ENCODE results near the gene STIM1.
"Not testable (repeated sequence)": the region's sequence is repeated elsewhere in the genome, so short reads cannot be mapped to it uniquely, and the experiment has no call there.

The STIM1 gene

DNA sequence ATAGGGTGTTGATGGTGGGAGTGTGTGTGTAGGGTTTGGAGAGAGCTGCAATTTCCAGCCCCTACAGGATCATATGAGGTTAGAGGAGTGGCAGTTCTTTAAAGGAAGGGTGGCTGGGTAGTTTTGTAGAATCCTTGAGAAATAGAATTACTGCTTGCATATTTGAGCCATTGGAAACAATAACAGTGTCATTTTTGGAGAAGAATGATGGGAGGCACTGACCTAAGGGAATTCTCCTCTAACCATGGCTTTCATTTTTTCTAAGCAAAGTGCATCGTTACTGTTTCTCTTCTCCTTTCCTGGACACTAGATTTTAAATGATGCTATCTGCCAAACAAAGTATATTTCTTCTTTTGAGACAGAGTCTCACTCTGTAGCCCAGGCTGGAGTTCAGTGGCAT is 172.3 kb downstream of the STIM1 start:
- DNase-seq (ENCODE audit: low read depth): no peak

DNA sequence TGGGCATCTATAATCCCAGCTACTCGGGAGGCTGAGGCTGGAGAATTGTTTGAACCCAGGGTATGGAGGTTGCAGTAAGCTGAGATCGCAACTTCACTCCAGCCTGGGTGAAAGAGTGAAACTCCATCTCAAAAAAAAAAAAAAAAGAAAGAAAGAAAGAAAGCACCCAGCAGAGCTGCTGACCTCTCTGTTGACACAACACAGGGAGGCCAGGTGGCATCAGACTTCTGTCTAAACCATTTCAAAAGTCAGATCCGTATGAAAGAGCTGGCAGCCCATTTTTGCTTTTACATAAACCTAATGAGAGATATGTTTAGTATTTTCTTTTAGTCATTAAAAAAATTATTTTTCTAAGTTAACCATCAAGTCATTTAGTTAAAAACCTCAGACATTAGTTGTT is 174.7 kb downstream of the STIM1 start:
- DNase-seq (ENCODE audit: low read depth): no peak

DNA sequence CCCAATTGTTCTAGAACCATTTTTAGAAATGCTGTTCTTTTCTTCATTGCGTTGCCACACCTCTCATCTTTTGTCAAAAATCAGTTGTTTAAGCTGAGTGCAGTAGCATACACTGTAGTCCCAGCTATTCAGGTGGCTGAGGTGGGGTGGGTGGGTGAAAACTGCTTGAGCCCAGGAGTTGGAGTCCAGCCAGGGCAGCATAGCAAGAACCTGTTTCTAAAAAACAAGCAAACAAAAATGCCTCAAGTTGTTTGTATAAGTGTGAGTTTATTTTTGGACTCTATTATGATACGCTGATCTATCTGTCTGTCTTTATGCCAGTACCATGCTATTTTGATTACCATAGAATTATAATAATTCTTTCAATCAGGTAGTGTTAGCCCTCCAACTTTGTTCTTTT is 176.6 kb downstream of the STIM1 start:
- DNase-seq (ENCODE audit: low read depth): no peak

DNA sequence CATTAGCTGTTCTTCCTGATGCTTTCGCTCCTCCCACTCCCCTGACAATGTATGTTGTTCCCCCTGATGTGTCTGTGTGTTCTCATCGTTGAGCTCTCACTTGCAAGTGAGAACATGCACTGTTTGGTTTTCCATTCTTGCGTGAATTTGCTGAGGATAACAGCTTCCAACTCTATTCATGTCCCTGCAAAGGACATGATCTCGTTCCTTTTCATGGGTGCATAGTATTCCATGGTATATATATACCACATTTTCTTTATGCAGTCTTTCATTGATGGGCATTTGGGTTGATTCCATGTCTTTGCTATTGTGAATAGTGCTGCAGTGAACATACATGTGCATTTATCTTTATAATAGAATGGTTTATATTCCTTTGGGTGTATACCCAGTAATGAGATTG is 180.5 kb downstream of the STIM1 start:
- DNase-seq (ENCODE audit: low read depth): no peak

DNA sequence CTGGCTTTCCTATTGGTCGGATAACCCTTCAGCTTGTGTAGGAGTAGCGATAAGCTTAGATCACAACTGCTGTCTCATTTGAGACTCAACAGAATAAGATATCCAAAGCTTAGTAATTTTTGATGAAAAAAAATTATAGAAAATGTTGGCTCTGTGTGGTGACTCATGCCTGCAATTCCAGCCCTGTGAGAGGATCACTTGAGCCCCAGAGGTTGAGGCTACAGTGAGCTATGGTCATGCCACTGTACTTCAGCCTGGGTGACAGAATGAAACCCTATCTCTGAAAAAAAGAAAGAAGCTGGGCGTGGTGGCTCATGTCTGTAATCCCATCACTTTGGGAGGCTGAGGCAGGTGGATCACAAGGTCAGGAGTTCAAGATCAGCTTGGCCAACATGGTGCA is 183.5 kb downstream of the STIM1 start:
- no peak for DNase-seq (ENCODE audit: low read depth)

DNA sequence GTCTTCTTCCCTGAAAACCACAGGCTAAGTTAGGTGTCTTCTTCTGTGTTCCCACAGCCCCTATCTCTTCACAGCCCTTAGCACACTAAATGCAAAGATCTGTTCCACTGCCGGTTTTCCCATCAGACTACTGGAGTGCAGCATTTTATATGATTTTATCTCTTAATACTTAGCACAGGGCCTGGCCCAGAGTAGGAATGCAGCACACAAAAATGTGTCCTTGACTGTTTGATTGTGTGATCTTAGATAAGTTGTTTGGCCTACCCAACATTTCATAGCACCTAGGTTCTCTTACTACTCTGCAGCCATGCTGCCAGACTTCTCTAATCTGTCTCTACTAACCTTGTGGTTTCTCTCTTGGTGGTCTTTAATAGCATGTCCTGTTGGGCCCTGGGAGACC is 185.0 kb downstream of the STIM1 start:
- DNase-seq (ENCODE audit: low read depth): no peak

DNA sequence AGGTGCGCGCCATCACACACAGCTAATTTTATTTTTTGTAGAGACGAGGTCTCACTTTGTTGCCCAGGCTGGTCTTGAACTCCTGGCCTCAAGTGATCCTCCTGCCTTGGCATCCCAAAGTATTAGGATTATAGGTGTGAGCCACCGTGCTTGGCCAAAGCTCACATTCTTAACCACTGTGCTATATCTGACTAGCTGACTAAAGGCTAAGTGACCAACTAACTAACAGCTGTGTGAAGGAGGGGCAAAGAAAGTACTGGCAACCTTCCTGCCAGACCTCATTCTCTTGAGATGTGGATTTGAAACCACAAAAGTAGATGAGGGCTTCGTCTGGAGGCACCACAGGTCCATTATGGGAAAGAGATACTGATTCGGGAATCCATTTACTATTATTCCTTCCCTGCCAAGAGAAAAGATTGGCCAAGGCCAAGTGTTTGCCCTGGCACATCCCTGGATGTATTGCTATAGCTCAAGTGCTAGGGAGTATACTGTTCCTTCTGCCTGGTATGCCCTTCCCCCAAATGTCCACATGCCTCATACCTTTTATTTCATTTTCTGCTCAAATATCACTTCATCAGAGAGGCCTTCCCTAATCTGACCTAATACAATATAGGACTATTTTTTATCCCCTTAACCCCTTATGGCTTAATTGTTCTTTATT is 186.4 kb downstream of the STIM1 start:
- no peak for DNase-seq (ENCODE audit: low read depth)

DNA sequence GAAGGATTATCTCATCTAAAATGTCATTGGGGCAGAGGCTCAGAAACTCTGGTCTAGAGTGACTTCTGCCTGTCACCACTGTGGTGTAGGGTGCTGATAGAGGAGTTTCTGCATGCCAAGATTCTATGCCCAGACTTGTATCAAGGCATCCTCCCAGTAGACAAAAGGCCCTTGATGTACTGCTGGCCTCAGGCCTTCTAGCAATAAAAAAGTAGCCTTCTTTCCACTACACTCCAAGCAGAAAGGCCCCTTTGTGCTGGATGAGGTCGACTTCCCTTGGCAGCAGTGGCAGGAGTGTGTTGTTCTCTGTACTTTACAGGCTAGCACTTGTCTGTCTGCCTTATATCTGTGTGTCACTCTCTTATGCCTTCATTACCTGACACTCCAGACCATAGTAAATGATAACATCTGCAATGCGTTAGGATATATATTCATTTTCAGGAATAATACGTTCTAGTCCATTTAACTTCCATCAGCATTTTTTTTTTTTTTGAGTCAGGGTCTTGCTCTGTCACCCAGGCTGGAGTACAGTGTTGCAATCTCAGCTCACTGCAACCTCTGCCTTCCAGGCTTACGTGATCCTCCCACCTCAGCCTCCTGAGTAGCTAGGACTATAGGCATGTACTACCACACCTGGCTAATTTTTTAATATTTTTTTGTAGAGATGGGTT is 189.6 kb downstream of the STIM1 start:
- no peak for DNase-seq (ENCODE audit: low read depth)

DNA sequence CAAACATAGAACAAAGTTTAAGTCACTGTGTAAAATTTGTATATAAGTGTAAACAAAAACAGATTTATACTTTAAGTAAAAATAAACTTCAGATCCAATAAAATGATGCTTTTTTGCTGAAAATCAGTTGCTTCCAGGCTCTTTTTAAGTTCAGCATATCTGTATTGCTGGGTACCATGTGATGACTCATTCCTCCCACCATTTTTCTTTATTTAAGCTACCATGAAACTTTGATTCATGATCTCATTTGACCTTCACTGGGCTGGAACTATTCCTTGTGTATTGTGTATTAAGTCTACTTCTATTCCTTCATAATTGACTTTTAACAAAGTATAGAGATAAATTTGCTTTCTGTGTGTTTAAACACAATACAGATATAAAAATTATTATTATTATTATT is 192.9 kb downstream of the STIM1 start:
- DNase-seq (ENCODE audit: low read depth): no peak

DNA sequence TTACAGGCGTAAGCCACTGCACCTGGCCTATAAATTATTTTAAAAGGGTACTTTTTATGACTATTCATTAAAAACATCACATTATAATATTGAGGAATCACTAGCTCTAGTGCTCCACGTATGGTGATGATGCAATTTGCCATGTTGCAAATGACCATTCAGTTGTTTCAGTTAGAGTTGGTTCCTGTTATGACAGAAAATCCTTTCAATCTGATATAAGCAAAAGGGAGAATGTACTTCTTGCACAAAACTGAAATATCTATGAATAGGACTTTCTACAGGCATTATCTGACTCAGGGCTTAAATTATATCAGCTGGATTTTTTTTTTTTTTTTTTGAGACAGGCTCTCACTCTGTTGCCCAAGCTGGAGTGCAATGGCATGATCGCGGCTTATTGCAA is 193.5 kb downstream of the STIM1 start:
- DNase-seq (ENCODE audit: low read depth): no peak

DNA sequence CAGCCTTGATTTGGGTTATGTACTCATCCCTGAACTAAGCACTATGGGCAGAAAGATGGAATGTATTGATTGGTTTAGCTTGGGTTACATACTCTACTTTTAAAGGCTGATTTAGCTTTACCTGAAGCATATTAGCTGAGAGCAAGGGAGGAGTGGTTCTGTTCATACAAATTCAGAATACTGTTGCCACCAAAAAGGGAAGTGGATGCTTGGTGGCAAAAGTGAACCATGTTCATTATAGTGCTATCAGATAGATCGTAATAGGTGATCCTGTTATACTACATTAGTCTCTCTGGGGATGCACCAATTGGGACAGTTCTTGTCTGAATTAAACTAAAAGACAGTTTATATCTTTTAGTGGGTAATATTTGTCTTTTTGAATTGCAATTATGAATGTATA is 194.7 kb downstream of the STIM1 start:
- DNase-seq (ENCODE audit: low read depth): no peak

DNA sequence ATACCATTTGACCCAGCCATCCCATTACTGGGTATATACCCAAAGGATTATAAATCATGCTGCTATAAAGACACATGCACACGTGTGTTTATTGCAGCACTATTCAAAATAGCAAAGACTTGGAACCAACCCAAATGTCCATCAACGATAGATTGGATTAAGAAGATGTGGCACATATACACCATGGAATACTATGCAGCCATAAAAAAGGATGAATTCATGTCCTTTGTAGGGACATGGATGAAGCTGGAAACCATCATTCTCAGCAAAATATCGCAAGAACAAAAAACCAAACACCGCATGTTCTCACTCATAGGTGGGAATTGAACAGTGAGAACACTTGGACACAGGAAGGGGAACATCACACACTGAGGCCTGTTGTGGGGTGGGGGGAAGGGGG is 197.7 kb downstream of the STIM1 start:
- DNase-seq (ENCODE audit: low read depth): not testable (repeated sequence)

DNA sequence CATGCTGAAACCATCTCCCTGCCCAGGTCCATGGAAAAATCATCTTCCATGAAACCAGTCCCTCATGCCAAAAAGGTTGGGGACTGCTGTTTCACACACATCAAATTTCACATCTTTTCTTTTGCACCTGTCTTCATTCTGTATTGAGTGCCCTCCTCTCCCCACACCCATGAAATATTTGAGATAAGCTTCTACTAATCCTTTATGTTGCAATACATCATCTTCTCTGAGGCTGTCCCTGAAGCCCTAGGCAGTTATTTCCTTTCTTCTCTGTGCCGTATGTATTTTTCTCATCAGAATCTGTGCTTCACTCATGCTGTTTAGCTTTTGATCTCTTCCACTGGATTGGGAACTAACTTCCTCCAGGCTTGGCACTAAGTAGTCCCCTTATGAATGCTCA is 199.2 kb downstream of the STIM1 start:
- no peak for DNase-seq (ENCODE audit: low read depth)

DNA sequence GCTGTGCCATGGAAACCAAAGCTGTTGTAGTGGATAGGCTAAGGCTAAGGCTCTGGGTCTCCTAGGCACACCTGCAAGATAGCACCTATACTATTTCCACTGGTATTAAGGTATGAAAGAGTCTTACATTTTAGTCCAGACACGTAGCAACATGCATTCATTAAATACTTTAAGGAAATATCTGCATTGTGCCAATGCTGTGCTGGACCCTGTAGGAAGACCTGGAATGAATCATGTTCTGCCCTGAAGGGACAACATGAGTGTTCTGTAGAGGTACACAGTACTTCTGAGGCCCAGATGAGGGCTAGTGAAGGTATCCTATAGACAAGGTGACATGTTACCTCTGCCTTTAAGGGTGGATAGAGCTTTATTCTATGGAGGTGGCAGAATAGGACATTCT is 204.0 kb downstream of the STIM1 start:
- DNase-seq (ENCODE audit: low read depth): no peak

DNA sequence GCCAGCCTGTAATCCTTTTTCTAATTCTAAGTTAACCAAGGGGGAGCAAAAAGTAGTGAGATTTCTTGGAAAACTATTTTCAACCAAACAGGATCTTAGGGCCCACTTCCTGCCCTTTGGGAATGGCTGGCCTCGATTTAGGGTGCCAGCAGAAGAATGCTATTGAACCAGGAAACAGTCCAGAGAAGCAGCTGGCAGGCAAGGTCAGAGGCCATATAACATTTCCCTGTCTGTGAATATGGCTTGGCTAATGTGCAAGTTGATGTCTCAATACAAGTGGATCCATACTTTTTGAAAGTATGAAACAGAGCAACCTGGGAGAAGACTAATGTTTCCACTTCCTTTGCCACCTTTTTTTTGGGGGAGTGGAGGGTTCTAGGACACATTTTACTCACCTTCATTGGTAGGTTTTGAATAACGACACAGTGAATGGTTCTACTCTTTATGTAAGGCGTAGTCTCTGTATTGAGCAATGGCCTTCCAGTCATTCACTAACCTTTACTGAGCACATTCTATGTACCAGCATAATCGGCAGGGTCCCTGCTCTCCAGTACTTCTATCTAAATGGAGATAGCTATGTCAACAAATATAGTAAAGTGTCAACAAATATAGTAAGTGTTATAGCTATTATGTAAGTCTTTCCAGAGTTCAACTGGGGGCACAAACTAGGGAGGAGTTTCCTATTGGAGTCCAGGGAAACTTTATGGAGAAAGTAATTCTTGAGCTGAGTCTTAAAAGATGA is 204.9 kb downstream of the STIM1 start:
- no peak for DNase-seq (ENCODE audit: low read depth)

DNA sequence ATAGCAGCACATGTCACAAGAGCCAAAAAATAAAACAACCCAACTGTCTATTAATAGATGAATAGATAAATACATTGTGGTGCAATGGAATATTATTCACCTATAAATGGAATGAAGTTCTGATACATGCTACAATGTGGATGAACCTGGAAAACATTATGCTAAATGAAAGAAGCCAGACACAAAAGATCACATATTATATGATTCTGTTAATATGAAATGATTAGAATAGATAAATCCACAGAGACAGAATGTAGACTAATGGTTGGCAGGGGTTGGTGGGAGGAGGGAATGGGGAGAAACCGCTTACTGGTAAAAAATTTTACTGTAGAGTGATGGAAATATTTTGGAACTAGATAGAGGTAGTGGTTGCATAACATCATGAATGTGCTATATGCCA is 206.2 kb downstream of the STIM1 start:
- DNase-seq (ENCODE audit: low read depth): no peak

DNA sequence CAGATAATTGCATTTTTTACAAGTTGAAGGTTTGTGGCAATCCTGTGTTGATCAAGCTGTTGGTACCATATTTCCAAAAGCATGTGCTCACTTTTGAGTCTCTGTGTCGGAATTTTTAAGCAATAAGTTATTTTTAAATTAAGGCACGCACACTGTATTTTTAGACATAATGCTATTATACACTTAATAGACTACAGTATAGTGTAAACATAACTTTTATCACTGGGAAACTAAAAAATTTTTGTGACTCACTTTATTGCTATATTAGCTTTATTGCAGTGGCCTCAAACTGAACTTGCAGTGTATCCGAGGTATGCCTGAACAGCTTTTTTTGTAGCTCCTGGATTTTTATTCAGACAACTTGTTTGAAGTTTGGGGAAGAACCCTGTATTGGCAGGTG is 207.9 kb downstream of the STIM1 start:
- DNase-seq (ENCODE audit: low read depth): no peak

DNA sequence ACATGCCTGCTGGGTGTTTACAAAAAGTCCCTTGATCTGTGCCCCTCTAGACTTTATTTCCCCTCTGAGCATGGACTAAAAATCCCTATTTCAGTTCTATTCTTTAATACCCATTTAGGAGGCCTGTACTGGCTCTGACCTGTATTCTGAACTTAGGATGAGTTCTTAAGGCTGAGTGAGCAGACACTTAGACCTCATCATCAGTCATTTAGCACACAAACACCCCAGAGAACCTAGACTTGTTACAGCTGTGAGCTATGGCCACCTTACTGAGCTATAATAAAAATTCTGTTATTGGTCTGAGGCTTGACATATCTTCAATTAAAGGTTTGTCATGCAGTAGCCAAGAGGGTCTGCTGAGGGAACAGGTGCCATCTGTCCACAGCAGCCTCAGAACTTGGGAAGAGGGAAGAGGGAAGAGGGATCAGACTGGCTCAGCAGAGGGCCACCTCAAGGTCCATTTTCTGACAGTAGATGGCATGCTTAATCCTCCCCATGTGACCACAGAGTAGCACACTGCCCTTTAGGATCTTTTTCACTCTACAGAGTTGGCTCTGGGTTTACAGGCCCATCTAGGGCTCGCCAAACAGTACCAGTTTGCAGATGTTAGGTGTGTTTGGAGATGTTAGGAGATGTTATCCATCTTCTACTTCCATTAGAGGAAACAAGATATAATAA is 209.0 kb downstream of the STIM1 start:
- DNase-seq (ENCODE audit: low read depth): no peak

DNA sequence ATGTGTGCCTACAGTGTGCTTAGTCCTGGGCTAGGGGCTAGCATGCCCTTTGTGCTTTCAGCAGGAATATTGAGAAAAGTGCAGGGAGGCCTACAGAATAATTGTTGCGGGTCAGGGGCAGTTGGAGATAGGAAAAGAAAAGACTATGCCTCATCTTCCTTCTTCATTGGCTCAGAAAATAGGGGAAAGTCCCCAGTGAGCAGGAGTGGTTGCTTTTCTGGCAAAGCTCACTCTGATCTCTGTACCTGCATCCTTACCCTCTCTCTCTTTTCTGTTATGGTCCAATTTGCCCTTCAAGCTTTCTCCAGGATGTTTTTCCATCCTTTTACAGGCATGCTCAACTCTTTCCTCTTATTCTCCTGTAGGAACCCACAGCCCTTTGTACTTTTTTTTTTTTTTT is 209.6 kb downstream of the STIM1 start:
- no peak for DNase-seq (ENCODE audit: low read depth)

DNA sequence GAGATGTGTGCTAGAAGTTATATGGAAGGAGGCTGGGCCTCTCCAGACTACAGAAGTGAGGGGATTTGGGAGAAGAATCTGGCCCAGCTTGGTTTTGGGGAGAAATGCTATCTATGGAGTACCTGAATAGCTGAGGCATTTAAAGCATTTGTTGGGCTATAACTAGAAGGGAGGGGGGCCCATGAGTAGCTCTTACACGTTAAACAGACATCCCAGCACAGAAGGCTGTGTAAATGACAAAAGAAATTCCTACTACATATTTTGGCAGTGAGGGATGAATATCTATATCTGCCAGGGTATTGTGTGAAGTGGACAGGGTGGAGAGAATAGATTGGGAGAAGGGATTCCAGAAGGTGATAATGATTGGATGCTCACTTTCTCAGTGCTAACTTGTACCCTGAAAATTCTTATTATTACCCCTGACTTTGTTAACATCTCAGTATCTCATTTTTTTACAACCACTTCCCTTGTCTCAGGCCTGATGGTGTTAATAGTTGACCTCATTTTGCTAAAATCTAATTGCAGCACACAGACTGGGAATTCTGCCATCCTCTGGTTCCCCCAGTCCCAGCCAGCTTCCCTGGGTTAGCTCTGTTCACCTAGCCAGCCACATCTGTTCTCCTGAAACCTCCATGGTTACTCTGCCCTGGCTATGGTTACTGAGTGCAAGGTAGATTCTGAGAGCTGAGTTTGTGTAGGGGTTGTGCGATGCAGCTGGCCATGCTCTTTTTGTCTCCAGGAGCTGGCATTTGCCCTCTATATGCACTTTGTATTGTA is 210.3 kb downstream of the STIM1 start:
- no peak for DNase-seq (ENCODE audit: low read depth)

DNA sequence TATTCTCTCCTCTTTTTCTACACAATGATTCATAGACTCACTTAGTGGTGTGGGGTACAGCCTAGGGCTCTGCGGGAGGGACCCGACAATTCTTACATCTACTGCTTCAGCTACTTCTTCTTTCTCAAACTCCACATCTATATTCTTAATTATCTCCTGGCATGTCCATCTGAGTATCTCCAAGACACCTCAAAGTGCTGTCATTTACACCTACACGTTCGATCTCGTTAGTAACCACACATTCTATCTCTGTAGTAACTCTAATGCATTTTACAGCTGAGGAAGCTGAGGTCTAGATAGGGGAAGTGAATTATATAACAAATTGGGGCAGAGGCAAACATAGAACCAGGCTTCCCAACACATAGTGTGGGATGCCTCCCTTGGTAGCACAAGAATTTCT is 211.4 kb downstream of the STIM1 start:
- DNase-seq (ENCODE audit: low read depth): no peak

DNA sequence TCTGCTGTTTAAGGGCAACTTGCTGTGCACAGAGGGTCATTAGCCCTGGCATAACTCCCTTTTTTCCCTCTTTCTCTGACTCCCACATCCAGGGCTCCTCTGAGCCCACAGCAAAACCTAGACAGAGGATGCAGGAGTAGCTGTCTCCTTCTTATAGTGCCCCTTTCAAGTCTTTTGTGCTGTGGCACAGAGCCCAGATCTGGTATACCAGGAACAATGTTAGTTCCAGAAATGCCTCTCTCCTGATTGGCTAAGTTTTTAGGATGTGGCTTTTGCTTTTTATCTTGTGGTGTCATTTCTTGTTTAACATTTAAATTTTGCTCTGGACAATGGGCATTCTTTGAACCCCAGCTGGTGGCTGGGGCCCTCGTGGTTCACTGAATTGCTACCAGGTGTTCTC is 213.5 kb downstream of the STIM1 start:
- no peak for DNase-seq (ENCODE audit: low read depth)

Data from activated gamma-delta T cell treated with anti-CD3 and anti-CD28 coated beads, Interleukin-2, amount 50 U/mL, for 16 hours (primary cell).